HG03108 (cell line): ENCODE measurements around the gene POLG.

Experiments used
- ATAC-seq: cut with Tn5 transposase; IDR thresholded peaks from one replicate; pipeline ENCODE4 v1.9.1; 2021; ENCODE audit warnings: moderate library complexity; ENCODE audit not compliant: unreplicated experiment

Gene POLG

GRCh38 chr15:89370120-89370977 lies 35.7 kb upstream of the POLG start:
- no peak for ATAC-seq

DNA sequence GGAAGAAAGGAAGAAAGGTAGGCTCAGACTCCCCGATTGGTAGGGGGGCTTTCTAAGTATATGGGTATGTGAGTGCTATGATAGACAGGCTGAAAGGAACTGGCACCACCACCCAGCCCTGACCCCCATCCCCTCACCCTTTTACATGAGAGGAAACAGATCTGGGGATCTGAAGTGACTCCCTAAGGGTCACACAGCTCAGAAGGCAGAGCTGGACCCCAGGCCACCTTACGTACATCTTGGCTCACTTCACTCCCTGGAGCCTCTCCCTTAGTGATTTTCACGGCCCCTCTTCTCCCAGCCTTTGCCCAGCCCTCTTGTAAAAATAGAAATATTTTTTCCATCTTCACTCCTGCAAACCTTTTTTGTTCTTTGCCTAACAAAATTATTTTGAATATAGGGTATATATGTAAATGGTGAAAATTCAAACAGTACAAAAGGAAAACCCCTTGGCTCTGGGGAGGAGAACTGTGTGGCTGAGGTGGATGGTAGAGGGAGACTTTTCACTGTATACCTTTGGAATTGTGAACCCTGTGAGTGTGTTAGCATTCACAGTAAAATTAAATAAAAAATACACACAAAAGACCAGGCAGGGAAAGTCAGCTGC lies 34.8 kb upstream of the POLG start:
- ATAC-seq = no peak

GRCh38 chr15:89368566-89369223 lies 34.1 kb upstream of the POLG start:
- ATAC-seq = no peak

DNA sequence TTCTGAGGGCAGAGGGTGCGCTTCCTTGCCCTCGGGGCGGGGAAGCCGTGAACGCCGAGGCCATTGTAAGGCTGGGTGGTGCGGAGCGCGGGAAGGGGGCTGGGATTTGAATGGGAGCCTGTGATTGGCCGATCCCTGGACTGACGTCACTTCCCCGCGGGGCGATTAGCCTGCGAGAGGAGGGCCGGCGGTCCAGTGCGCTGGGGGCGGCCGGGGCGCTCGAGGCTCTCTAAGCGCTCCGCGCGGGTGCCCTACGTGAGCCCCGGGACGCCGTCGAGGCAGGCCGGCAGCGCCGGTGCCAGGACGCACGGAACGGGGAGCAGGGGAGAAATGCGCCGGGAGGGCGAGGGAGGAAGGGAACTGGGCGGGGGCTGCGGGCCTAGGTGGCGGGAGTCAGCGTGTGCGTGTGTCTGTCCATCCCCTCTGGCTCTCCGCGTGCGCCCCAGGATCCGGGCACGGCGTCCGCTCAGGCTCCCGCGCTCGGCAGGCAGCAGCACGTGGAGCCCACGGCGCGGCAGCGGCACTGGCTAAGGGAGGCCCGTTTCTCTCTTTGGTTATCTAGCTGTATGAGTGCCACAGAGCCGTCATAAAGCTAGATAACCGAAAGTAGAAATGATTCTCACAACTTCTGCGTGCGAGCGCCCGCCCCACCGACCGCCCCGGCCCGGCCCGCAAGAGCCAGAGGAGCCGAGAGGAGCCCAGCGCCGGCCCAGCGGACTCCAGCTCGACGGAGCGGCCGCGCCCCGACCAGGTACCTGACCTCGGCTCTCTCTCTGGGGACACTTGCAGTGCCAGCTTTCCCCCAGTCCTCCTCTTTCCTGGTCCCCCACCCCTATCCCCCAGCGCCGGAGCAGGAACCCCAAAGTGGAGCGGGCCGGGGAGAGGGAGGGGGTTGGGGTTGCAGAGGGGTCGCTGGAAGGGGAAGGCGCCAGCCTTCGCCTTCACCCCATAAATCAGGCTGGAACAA lies 33.1 kb upstream of the POLG start:
- ATAC-seq = no peak

- no peak for ATAC-seq
Observed at GRCh38 chr15:89366656-89367393, 32.2 kb upstream of the POLG start.

DNA sequence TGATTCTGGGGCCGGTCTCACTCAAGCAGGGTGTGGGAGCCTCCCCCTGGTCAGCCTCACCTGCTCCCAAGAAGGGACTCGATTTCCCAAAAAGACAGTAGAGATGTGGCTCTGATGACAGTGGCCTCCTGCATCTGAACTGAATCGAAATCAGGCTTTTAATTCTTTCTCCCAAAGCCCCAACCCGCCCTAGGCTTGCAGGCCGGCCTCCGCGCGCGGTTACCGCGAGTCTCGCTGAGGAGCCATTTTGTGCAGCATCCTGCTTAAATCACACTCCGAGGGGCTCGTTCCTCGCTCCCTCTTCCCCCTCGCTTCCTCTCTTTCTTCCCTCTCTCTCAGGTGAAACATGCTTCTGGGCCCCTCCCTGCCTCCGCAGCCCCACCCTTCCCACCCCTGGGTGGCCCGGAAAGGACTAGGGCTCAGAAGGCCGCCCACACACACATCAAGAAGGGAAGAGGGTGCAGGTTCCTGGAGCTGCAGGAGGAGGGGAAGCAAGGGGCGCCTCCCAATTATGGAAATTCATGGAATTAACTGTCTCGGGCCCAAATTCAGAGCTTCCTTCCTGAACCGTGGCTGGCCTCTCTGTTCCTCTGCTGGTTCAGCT lies 30.9 kb upstream of the POLG start:
- no peak for ATAC-seq

DNA sequence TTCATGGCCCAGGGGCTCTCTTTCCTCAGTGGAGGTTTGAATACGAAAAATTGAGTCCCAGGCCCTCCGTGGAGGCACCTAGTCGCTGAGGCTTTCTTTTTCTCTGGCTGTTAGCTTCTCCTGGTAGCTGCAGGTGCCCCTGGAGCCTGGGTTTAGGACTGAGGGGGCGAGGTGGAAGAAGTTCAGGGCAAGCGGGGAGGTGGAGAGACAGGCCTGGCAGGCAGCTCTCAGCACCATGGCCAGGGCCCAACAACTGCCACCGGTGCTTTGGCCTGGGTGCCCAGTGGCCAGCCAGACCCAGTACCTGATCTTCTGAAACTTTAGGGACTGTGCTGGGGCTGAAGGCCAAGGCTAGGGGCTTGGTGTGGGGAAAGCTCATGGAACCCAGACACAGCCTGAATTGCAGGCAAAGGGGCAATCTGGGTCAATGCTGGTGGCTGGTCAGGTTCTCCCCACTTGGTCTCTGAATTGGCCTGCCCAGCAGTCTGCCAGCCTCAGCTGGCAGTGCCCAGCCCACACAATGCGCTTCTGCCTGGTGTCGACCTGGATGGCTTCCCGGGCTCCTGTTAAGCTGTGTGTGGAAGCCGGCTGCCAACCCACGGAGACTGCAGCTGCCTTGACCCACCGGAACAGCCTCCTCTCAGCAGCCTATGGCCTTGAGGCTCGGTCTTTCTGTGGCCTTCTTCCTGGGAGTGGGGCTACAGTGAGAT lies 30.3 kb upstream of the POLG start:
- no peak for ATAC-seq

- no peak for ATAC-seq
Observed at GRCh38 chr15:89364341-89364740, 29.7 kb upstream of the POLG start.

GRCh38 chr15:89363770-89364169 lies 29.1 kb upstream of the POLG start:
- no peak for ATAC-seq

DNA sequence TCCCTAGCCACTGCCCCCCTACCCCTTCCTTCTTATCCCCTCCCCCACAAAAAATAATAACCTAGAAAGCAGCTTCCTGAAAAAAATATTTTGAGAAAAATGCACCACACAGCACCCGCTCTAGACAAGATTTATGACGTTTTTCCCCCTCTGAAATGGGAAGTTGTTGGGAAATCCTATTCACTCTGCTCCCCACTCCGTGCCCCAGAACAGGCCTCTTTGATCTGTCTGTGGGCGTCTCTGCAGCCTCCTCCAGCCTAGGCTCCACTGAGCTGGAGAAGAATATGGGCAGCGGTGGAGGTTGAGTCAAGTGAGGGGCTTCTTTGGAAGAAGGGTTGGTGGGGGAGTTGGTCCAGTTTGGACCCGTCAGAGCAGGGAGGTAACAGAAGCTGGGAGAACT lies 28.5 kb upstream of the POLG start:
- no peak for ATAC-seq

- ATAC-seq = no peak
Observed at GRCh38 chr15:89362203-89363101, 27.8 kb upstream of the POLG start.

DNA sequence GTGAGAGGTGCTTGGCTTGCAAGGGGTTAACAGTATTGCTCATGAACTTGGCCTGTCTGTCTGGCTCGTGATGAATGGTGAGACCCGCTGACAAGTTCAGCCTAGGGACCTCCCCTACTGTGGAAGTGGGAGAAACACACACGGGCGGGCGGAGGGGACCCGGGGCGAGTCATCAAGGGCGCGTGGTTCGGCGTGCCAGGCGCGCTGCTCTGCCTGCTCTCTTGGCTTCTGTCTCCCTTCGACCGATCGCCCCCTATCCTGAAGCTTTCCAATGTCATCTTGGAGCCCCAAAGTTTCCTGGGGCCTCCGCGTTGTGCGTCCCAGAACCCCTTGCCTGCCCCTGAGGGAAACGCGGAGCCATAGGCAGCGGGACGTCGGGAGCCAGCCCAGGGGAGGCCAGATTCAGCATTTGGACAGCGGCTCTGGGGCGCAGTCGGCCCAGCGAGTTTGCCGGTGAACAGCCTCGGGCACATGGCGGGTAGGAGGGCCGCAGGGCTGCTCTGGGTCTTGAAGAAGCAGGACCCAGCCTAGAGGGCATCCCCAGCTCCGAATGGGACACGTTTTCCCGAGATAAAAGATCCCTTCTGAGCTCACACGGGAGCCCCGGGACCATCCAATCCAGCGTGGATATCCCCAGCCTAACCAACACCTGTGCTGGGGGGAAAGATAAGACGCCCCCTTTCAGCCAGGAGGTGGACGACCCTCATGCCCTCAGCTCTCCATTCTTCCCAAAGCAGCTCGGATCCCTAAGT lies 27.0 kb upstream of the POLG start:
- ATAC-seq = no peak

- no peak for ATAC-seq
Observed at GRCh38 chr15:89360294-89360971, 25.8 kb upstream of the POLG start.

GRCh38 chr15:89359471-89360293 lies 25.1 kb upstream of the POLG start:
- ATAC-seq = no peak

DNA sequence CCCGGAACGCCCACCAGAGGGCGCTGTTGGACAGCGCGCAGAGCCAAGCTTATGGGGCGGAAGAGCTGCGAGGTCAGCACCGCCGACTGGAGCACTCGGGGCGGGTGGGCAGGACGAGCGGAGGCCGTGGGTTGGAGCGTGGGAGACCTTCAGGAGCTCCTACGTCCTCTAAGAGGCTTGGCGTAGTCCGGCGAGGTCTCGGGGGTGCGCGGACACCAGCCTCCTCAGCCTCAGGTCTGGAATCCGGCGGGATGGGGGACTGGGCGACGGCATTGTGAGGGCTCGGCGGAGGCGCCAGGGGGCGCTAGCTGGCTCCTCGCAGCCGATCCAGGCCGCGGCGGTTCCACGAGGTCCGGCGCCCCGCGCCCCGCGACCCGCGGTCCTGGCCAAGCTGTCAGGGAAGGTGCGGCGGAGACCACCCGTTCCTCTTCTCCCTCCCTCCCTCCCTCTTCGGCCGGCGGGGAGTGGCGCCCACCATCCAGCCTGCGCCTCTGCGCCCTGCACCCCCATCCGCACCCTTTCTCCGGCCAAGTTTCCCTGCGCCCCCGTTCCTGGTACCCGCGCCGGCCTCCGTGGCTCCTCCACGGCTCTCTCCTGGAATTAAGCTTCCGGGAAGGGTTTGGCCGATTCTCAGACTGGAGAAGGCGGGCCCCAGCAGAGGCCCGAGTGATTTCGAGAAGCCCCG lies 24.3 kb upstream of the POLG start:
- ATAC-seq = peak; percentile 77

DNA sequence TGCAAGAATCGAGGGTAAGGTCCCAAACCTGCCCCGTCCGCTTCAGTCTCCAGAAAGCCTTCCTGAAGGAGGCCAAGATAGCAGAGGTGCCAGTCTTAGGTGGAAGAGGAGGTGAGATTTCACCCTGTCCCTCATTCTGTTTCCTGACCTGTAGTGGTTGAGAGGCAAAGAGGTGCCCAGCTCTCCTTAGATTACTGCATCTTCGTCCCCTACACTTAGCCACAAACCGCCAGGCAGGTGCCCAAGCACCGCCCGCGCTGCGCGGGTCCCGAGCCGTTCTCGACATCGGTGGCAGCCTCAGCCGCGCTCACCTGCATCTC lies 23.8 kb upstream of the POLG start:
- ATAC-seq = no peak
